SH-SY5Y (cell line): ENCODE data around the gene GP5.

Source experiments
- GATA2 ChIP-seq: IDR thresholded peaks from 2 replicates; pipeline ENCODE4 v1.6.1; 2011; ENCODE audit warnings: mild to moderate bottlenecking, low read depth, low read length
- GATA3 ChIP-seq: IDR thresholded peaks from 2 replicates; pipeline ENCODE4 v1.6.1; 2011; ENCODE audit warnings: low read depth, mild to moderate bottlenecking, low read length, moderate library complexity

DNA sequence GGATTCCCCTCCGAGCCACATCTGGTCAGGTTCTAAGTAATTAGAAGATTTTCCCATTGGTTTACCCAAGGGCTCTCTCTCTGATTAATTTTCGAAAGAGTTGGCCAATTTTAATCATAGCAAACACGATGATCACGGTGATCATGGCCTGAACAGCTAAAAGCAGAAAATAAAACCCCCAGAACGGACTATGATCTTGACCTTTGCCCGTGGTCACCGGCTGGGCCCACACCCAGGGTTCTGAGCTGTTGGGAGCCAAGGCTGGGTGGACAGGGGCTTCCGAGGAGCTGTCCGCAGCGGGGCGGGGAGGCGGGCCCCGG, 2.6 kb downstream of the GP5 start:
- no peak for TF ChIP-seq GATA2
- TF ChIP-seq GATA3: no peak
